ENCODE data around the gene CPNE6.

DNA sequence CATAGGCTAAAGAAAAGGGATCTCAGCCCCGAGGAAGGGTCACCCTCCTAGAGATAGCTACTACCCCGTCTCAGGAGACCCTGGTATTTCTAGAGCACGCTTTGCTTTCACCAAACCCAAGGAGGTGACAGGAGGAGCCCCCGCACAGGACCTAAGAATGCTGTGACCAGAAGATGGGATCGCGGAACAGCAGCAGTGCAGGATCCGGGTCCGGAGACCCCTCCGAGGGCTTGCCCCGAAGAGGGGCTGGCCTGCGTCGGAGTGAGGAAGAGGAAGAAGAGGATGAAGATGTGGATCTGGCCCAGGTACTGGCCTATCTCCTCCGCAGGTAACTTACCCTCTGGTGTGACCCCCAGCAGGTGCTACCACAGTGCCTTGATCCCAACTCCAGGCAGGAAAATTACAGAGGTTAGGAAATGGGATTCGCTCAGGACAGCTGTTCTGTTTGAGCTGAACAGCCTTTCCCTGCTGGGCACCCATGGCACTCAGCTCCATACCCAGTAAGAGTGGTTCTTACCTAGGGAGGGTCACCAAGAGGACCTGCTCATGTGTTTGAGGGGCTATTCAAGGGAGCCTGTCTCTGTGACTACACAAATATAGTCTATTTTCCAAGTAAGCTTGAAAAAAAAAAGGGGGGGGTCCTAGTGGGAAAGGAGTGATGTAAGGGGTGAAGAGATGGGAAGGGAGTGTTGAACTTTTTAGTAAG, 44.2 kb downstream of the CPNE6 start:
- TF ChIP-seq, protein P1, sequence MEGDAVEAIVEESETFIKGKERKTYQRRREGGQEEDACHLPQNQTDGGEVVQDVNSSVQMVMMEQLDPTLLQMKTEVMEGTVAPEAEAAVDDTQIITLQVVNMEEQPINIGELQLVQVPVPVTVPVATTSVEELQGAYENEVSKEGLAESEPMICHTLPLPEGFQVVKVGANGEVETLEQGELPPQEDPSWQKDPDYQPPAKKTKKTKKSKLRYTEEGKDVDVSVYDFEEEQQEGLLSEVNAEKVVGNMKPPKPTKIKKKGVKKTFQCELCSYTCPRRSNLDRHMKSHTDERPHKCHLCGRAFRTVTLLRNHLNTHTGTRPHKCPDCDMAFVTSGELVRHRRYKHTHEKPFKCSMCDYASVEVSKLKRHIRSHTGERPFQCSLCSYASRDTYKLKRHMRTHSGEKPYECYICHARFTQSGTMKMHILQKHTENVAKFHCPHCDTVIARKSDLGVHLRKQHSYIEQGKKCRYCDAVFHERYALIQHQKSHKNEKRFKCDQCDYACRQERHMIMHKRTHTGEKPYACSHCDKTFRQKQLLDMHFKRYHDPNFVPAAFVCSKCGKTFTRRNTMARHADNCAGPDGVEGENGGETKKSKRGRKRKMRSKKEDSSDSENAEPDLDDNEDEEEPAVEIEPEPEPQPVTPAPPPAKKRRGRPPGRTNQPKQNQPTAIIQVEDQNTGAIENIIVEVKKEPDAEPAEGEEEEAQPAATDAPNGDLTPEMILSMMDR (conservative IDR thresholded peaks at IDR 0.05; ENCODE audit: low read depth, low read length) = no peak
- no peak for TF ChIP-seq EZH2 (IDR thresholded peaks at IDR 0.05; ENCODE audit: low read length, unreplicated experiment)
- TF ChIP-seq EZH2phosphoT487 (IDR thresholded peaks at IDR 0.05; ENCODE audit: borderline replicate concordance, low read length) = no peak

Data from PC-3 (cell line).